ENCODE results near the gene ADAMTS13. TPM values are rescaled to one million over a fixed set of nuclear protein-coding genes. Genes with fewer than 3 reads are reported as not detected.

Gene ADAMTS13
- total RNA-seq, 1 experiment from 2014 or later = 0.12 TPM

GRCh38 chr9:133507246-133507965, 85.2 kb downstream of the ADAMTS13 start:
- no peak for DNase-seq (ENCODE audit: low spot score)

DNA sequence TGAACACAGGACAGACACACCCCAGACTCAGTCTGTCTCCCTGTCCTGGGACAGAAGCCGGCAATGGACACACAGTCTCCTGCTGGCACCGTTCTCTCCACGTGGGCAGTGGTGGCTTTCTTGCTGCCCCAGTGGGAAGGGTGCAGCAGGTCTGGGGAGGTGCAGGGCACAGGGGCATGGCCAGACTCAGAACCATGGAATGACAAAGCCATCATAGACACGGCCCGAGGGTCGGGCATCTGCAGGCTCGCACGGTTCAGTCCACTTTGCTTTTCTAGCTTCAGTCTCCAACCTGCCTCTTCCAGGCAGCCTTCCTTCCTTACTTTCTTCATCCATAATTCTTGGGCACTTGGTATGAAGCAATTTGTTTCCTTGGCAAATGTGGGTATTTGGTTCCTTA, 85.9 kb downstream of the ADAMTS13 start:
- no peak for DNase-seq (ENCODE audit: low spot score)

Other genes with a start within 250 kb of the ADAMTS13 start
- not detected in 2 replicates for gene OBP2B, start 213.1 kb upstream of the ADAMTS13 start, total RNA-seq (2014; rRNA removed; shearing (Covaris generic))
- gene ABO, start 147.2 kb upstream of the ADAMTS13 start, total RNA-seq (2014; rRNA removed; shearing (Covaris generic)) = not detected in 2 replicates
- gene SURF6, start 86.2 kb upstream of the ADAMTS13 start, total RNA-seq (2014; rRNA removed; shearing (Covaris generic)) = 7.4 and 8.9 TPM in 2 replicates
- 13.6 and 22.0 TPM in 2 replicates for gene MED22, start 74.2 kb upstream of the ADAMTS13 start, total RNA-seq (2014; rRNA removed; shearing (Covaris generic))
- gene RPL7A, start 74.1 kb upstream of the ADAMTS13 start, total RNA-seq (2014; rRNA removed; shearing (Covaris generic)) = 2,696 and 2,716 TPM in 2 replicates
- gene SURF1, start 65.9 kb upstream of the ADAMTS13 start, total RNA-seq (2014; rRNA removed; shearing (Covaris generic)) = 45.4 and 72.0 TPM in 2 replicates
- 22.1 and 23.0 TPM in 2 replicates for gene SURF2, start 65.8 kb upstream of the ADAMTS13 start, total RNA-seq (2014; rRNA removed; shearing (Covaris generic))
- gene SURF4, start 46.3 kb upstream of the ADAMTS13 start, total RNA-seq (2014; rRNA removed; shearing (Covaris generic)) = 220 and 254 TPM in 2 replicates
- 0.62 and 1.0 TPM in 2 replicates for gene STKLD1, start 46.0 kb upstream of the ADAMTS13 start, total RNA-seq (2014; rRNA removed; shearing (Covaris generic))
- gene REXO4, start 4.4 kb upstream of the ADAMTS13 start, total RNA-seq (2014; rRNA removed; shearing (Covaris generic)) = 11.5 and 15.8 TPM in 2 replicates
- 2.5 TPM in 2 replicates for gene CACFD1, start 37.6 kb downstream of the ADAMTS13 start, total RNA-seq (2014; rRNA removed; shearing (Covaris generic))
- 4.0 and 5.1 TPM in 2 replicates for gene SLC2A6, start 56.7 kb downstream of the ADAMTS13 start, total RNA-seq (2014; rRNA removed; shearing (Covaris generic))
- gene MYMK, start 102.6 kb downstream of the ADAMTS13 start, total RNA-seq (2014; rRNA removed; shearing (Covaris generic)) = not detected in 2 replicates
- gene ADAMTSL2, start 112.3 kb downstream of the ADAMTS13 start, total RNA-seq (2014; rRNA removed; shearing (Covaris generic)) = not detected in 2 replicates
- gene FAM163B, start 187.0 kb downstream of the ADAMTS13 start, total RNA-seq (2014; rRNA removed; shearing (Covaris generic)) = not detected in 2 replicates
- gene DBH, start 214.0 kb downstream of the ADAMTS13 start, total RNA-seq (2014; rRNA removed; shearing (Covaris generic)) = not detected in 2 replicates